ENCODE results near the gene MKRN2OS.

Gene MKRN2OS

GRCh38 chr3:12501360-12502020 lies 43.8 kb downstream of the MKRN2OS start:
- Histone ChIP-seq H3K27ac (ENCODE audit: low read length) (no peak overlapping the region), H3K27me3 (ENCODE audit: control insufficient read depth, insufficient read depth, low read length) (no peaks in the 10 kb centered on the region), H3K4me1 (ENCODE audit: control insufficient read depth, insufficient read depth, low read length) (no peaks in the 10 kb centered on the region), H3K36me3 (ENCODE audit: control insufficient read depth, insufficient read depth, low read length) (peaks cover 31% of the 10 kb centered on the region), H3K9me3 (ENCODE audit: control insufficient read depth, insufficient read depth, low read length) (no peaks in the 10 kb centered on the region), H3K4me3 (ENCODE audit: low read length) (no peak overlapping the region)
- no peak for DNase-seq (ENCODE audit: low read depth, low spot score)
- no CpG with 5 or more reads among the region's 7 CpGs for WGBS (ENCODE audit: insufficient coverage, insufficient read length)

GRCh38 chr3:12499474-12499873 lies 45.8 kb downstream of the MKRN2OS start:
- no peak overlapping the region for H3K4me3 ChIP-seq (ENCODE audit: low read length)
- H3K4me1 ChIP-seq (ENCODE audit: control insufficient read depth, insufficient read depth, low read length): no peaks in the 10 kb centered on the region
- no peaks in the 10 kb centered on the region for H3K9me3 ChIP-seq (ENCODE audit: control insufficient read depth, insufficient read depth, low read length)
- H3K27me3 ChIP-seq (ENCODE audit: control insufficient read depth, insufficient read depth, low read length): no peaks in the 10 kb centered on the region
- no CpG with 5 or more reads among the region's 5 CpGs for WGBS (ENCODE audit: insufficient coverage, insufficient read length)
- no peak overlapping the region for H3K27ac ChIP-seq (ENCODE audit: low read length)
- no peak for DNase-seq (ENCODE audit: low read depth, low spot score)
- H3K36me3 ChIP-seq (ENCODE audit: control insufficient read depth, insufficient read depth, low read length): peaks cover 34% of the 10 kb centered on the region

- DNase-seq (ENCODE audit: low read depth, low spot score): no peak
- H3K27ac ChIP-seq (ENCODE audit: low read length): no peak overlapping the region
- no peaks in the 10 kb centered on the region for H3K9me3 ChIP-seq (ENCODE audit: control insufficient read depth, insufficient read depth, low read length)
- H3K36me3 ChIP-seq (ENCODE audit: control insufficient read depth, insufficient read depth, low read length): peaks cover 29% of the 10 kb centered on the region
- H3K4me3 ChIP-seq (ENCODE audit: low read length): no peak overlapping the region
- H3K4me1 ChIP-seq (ENCODE audit: control insufficient read depth, insufficient read depth, low read length): no peaks in the 10 kb centered on the region
- H3K27me3 ChIP-seq (ENCODE audit: control insufficient read depth, insufficient read depth, low read length): no peaks in the 10 kb centered on the region
- WGBS (ENCODE audit: insufficient coverage, insufficient read length): no CpG with 5 or more reads among the region's 1 CpG
These were observed 48.9 kb downstream of the MKRN2OS start for GRCh38 chr3:12496453-12496761.

DNA sequence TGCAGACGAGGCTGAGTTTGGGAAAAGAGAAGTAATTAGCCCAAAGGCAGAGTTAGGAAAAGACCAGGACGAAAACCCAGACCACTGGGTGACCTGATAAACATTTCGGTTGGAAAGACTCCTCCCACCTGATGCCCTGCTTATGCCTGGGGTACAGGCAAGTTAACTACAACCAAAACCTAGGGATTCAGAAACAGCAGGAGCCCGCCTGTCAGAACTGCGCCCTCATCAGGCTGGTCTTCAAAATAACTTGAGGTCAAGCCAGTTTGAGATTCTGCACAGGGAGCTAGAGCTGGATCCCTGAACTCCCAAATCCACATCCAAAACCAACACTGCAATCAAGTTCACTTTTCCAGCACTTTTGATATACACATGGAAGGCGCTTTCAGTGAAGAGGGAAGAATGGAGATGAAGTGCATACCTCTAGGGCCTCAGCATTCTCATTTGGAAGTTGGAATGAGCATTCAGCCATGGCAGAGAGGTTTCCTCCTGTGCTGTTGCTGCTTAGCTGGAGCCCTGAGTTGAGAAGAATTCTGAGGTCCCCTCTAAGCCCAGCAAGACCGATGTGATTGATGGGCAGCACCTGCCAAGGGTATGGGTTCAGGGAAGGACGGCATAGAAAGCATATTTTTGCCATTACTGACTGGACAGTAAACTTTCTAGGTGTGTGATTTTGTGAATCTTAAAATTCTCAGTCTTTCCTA lies 49.4 kb downstream of the MKRN2OS start:
- Histone ChIP-seq H3K27me3 (ENCODE audit: control insufficient read depth, insufficient read depth, low read length) (no peaks in the 10 kb centered on the region), H3K4me3 (ENCODE audit: low read length) (no peak overlapping the region), H3K27ac (ENCODE audit: low read length) (no peak overlapping the region), H3K36me3 (ENCODE audit: control insufficient read depth, insufficient read depth, low read length) (peaks cover 29% of the 10 kb centered on the region), H3K9me3 (ENCODE audit: control insufficient read depth, insufficient read depth, low read length) (no peaks in the 10 kb centered on the region), H3K4me1 (ENCODE audit: control insufficient read depth, insufficient read depth, low read length) (no peaks in the 10 kb centered on the region)
- WGBS (ENCODE audit: insufficient coverage, insufficient read length): no CpG with 5 or more reads among the region's 8 CpGs
- DNase-seq (ENCODE audit: low read depth, low spot score): no peak

DNA sequence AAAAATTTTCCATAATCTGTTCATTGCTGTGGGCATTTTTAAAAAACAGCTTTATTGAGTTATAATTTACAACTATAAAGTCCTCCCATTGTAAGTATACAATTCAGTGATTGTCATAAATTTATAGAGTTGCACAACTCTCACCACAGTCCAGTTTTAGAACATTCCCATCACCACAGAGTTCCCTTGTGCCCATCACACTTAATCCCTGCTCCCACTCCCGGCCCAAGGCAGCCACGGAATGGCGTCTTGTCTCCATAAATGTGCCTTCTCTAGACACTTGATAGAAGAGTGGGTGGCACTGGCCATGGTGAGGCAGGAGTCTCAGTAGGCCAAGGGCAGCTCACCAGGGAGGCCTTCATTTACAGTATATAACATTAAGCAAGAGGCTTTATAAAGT lies 54.8 kb downstream of the MKRN2OS start:
- Histone ChIP-seq H3K4me1 (ENCODE audit: control insufficient read depth, insufficient read depth, low read length) (no peaks in the 10 kb centered on the region), H3K4me3 (ENCODE audit: low read length) (no peak overlapping the region), H3K27ac (ENCODE audit: low read length) (no peak overlapping the region), H3K36me3 (ENCODE audit: control insufficient read depth, insufficient read depth, low read length) (peaks cover 2% of the 10 kb centered on the region; the same call in 1 of the 2 replicates), H3K9me3 (ENCODE audit: control insufficient read depth, insufficient read depth, low read length) (no peaks in the 10 kb centered on the region), H3K27me3 (ENCODE audit: control insufficient read depth, insufficient read depth, low read length) (no peaks in the 10 kb centered on the region)
- WGBS (ENCODE audit: insufficient coverage, insufficient read length): no CpG with 5 or more reads among the region's 3 CpGs
- no peak for DNase-seq (ENCODE audit: low read depth, low spot score)

DNA sequence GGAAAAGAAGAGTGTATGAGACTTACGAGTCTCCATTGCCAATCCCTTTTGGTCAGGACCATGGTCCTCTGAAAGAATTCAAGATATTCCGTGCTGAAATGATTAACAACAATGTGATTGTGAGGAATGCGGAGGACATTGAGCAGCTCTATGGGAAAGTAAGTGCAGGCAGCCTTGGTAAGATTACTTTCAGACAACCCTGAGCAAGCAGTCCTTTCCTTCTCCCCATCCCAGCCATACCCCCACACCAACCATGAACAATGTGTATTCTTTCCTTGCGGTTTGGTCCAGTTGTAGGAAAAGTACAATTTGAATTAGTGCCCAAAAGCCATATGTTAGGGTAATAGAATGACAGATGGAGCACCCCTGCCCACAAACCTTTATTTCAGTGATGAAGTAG lies 55.5 kb downstream of the MKRN2OS start:
- Histone ChIP-seq H3K9me3 (ENCODE audit: control insufficient read depth, insufficient read depth, low read length) (no peaks in the 10 kb centered on the region), H3K4me1 (ENCODE audit: control insufficient read depth, insufficient read depth, low read length) (no peaks in the 10 kb centered on the region), H3K27ac (ENCODE audit: low read length) (no peak overlapping the region), H3K36me3 (ENCODE audit: control insufficient read depth, insufficient read depth, low read length) (peaks cover 2% of the 10 kb centered on the region; the same call in 1 of the 2 replicates), H3K4me3 (ENCODE audit: low read length) (no peak overlapping the region), H3K27me3 (ENCODE audit: control insufficient read depth, insufficient read depth, low read length) (no peaks in the 10 kb centered on the region)
- WGBS (ENCODE audit: insufficient coverage, insufficient read length): no CpG with 5 or more reads among the region's 4 CpGs
- no peak for DNase-seq (ENCODE audit: low read depth, low spot score)

All from iPS DF 6.9 (cell line).